GM10248 (cell line): ENCODE measurements around the gene COLEC11.

Experiments
- CTCF ChIA-PET: fragments of 300-600 bp; sonication (Branson Sonifier 250); formaldehyde crosslinking; extraction: SDS; loops from one replicate; lab custom pipeline; 2021; ENCODE audit warnings: antibody characterized with exemption; lab: Yijun Ruan, JAX
- POLR2A ChIA-PET: fragments of 350-650 bp; sonication (Branson Sonifier 250); formaldehyde crosslinking; extraction: SDS; loops from one replicate; lab custom pipeline; 2020; ENCODE audit warnings: antibody characterized with exemption; lab: Yijun Ruan, JAX
- DNase-seq: peaks from one replicate; pipeline ENCODE4 v3.0.0; 2012; ENCODE audit errors: extremely low spot score
- CTCF ChIP-seq: IDR thresholded peaks from 2 replicates; pipeline ENCODE4 v1.5.1; 2012; ENCODE audit warnings: mild to moderate bottlenecking, low read depth; ENCODE audit errors: extremely low read depth, missing control alignments, control extremely low read depth

COLEC11 gene

GRCh38 chr2:3603536-3604206 is 8.8 kb downstream of the COLEC11 start:
- TF ChIP-seq CTCF: no peak
- POLR2A ChIA-PET: no interaction called here
- no peak for DNase-seq
- CTCF ChIA-PET: interaction anchor here (1.7 kb wide), 1 partner anchor 23 kb away, joined by 3 read pairs; no protein-coding TSS in a partner anchor

GRCh38 chr2:3604207-3604877 is 9.4 kb downstream of the COLEC11 start:
- TF ChIP-seq CTCF: no peak
- POLR2A ChIA-PET: no interaction called here
- CTCF ChIA-PET: interaction anchor here (1.2 to 1.7 kb wide), 2 partner anchors 9 to 24 kb away, joined by 3 read pairs; partner anchors contain the start of gene COLEC11
- no peak for DNase-seq

- peak; percentile 73 for DNase-seq
- ChIA-PET CTCF (interaction anchor here (1.2 to 1.7 kb wide), 3 partner anchors 10 to 46 kb away, joined by 3 to 5 read pairs (median 3); partner anchors contain the start of gene COLEC11), POLR2A (no interaction called here)
- TF ChIP-seq CTCF: no peak
Measured at GRCh38 chr2:3604991-3605961, 10.4 kb downstream of the COLEC11 start.

- no peak for DNase-seq
- POLR2A ChIA-PET: no interaction called here
- CTCF ChIA-PET: interaction anchor here (1.2 kb wide), 1 partner anchor 46 kb away, joined by 5 read pairs; no protein-coding TSS in a partner anchor
- TF ChIP-seq CTCF: no peak
Measured at GRCh38 chr2:3606028-3606369, 11.1 kb downstream of the COLEC11 start.

GRCh38 chr2:3606370-3607201 is 11.7 kb downstream of the COLEC11 start:
- no peak for TF ChIP-seq CTCF
- peak; percentile 18 for DNase-seq
- POLR2A ChIA-PET: interaction anchor here (0.5 kb wide), 1 partner anchor 24 kb away, joined by 3 read pairs; no protein-coding TSS in a partner anchor
- CTCF ChIA-PET: interaction anchor here (1.2 kb wide), 1 partner anchor 45 kb away, joined by 5 read pairs; no protein-coding TSS in a partner anchor
